ENCODE results near the gene PLA2G4D. TPM values are rescaled to one million over a fixed set of nuclear protein-coding genes. Genes with fewer than 3 reads are reported as not detected.

Gene PLA2G4D
- total and polyA plus RNA-seq, 12 donors = not detected

DNA sequence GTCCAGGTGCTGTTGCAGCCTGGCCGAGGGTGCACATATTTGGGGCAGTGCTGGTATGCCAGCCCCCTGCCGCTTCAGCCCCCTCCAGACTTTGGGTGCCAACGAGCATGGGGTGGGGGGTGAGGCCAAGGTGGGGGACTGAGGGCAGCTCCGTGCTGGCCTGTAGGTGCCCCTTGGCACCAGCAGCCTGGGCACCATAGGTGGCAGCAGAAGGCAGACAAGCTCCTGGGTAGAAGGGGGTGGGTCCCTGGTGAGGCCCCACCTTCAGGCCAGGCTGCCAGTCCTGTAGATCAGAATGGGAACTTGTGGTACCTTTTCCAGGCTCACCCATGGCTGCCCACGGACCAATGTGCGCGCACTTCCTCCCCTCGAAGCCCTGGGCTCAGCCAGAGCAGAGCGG is 57.4 kb downstream of the PLA2G4D start:
- H3K36me3 ChIP-seq = no peaks in the 10 kb centered on the region
- no peaks in the 10 kb centered on the region for H3K9me3 ChIP-seq
- intact Hi-C loops (cut with DNase I) = no loop called here
- 91 to 95% methylated on average over 8 to 9 of the region's 9 CpGs for WGBS, 2 donors
- peaks cover 0 to 11% (median 0%) of the 10 kb centered on the region in 9 donors for H3K4me1 ChIP-seq
- ATAC-seq (peak in 1 of 8 donors; percentile 23), DNase-seq (no peak)
- H3K4me3 ChIP-seq = no peak overlapping the region
- H3K27me3 ChIP-seq = no peaks in the 10 kb centered on the region
- TF ChIP-seq CTCF (IDR thresholded peaks at IDR 0.05) = no peak
- no peak overlapping the region for H3K27ac ChIP-seq

- H3K27me3 ChIP-seq = no peaks in the 10 kb centered on the region
- no peak overlapping the region for H3K4me3 ChIP-seq
- TF ChIP-seq CTCF (IDR thresholded peaks at IDR 0.05) = no peak
- intact Hi-C loops (cut with DNase I) = no loop called here
- H3K27ac ChIP-seq = no peak overlapping the region
- peak in 1 of 8 donors; percentile 60 for ATAC-seq
- DNase-seq = no peak
- no peaks in the 10 kb centered on the region for H3K36me3 ChIP-seq
- 86 to 87% methylated on average over 45 of the region's 45 CpGs for WGBS, 2 donors
- H3K9me3 ChIP-seq = no peaks in the 10 kb centered on the region
- peaks cover 0 to 11% (median 0%) of the 10 kb centered on the region in 9 donors for H3K4me1 ChIP-seq
These were observed 58.1 kb downstream of the PLA2G4D start for GRCh38 chr15:42036112-42036905.

DNA sequence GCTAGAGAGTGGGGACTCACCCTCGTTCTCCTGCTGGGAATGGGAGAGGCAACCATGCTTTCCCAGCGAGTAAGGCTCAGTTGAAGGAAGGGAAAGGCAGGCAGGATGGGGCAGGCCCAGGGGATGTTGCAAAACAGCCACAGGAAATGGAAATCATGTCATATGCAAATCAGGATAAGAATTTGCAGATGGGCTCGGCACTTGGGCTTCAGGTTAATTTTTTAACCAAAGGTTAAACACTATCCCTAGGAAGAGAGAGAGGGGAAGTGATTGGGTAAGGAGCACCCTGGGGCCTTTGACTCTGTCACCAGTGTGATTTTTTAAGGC is 59.0 kb downstream of the PLA2G4D start:
- no peaks in the 10 kb centered on the region for H3K9me3 ChIP-seq
- H3K4me1 ChIP-seq = peaks cover 0 to 11% (median 0%) of the 10 kb centered on the region in 9 donors
- WGBS, 2 donors = 47 to 64% methylated on average over 3 of the region's 3 CpGs
- H3K4me3 ChIP-seq = no peak overlapping the region
- no peaks in the 10 kb centered on the region for H3K27me3 ChIP-seq
- no peaks in the 10 kb centered on the region for H3K36me3 ChIP-seq
- H3K27ac ChIP-seq = no peak overlapping the region
- TF ChIP-seq CTCF (IDR thresholded peaks at IDR 0.05) = no peak
- intact Hi-C loops (cut with DNase I) = no loop called here
- ATAC-seq (no peak), DNase-seq (no peak)

DNA sequence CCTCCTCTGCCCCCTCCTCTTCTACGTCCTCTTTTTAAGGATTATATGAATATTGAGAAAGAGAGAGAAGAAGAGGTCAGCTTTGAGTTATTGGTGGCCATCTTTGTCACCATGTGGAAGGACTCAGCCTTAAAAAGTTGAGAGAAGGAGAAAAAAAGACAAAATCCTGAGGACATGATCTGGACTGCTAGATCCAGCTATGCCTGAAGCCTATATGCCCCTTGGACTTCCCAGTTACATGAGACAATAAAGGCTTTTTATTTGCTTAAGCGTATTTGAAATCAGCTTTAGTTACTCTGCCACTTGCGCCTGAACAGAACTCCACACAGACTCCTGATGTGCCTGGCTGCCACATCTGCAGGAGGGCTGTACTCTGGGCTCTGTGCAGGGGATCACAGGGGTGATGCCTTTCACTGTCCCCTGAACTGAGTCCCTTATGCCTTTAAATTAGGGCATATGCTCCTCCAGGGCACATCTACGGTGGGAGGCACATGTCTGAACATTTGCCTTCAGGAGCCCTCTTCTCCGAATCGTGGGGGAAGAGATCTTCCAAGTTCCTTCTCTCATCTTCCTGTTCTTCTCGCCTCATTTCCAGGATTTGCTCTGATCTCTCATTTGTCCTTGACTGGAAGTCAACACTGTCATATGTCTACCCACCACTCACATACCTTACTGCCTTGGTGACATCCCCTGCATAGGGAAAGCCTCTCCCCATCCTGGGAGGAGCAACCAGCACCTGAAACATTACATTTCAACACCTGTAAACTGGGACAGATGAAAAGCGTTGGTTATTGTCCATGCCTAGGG is 59.5 kb downstream of the PLA2G4D start:
- no peaks in the 10 kb centered on the region for H3K36me3 ChIP-seq
- ATAC-seq = no peak
- H3K9me3 ChIP-seq = no peaks in the 10 kb centered on the region
- H3K27me3 ChIP-seq = no peaks in the 10 kb centered on the region
- no peak for TF ChIP-seq CTCF (IDR thresholded peaks at IDR 0.05)
- H3K27ac ChIP-seq = no peak overlapping the region
- WGBS, 2 donors = 76 to 79% methylated on average over 8 of the region's 8 CpGs
- intact Hi-C loops (cut with DNase I) = no loop called here
- no peak for DNase-seq
- H3K4me3 ChIP-seq = no peak overlapping the region
- peaks cover 0 to 11% (median 0%) of the 10 kb centered on the region in 9 donors for H3K4me1 ChIP-seq

Measured in heart right ventricle (tissue), 16 donors.